SK-N-SH treated with all-trans-retinoic acid at 6 μM for 48 hours (cell line): ENCODE measurements around the gene ALG2.

Experiments used
- ARNTL ChIP-seq: fragments of 450-650 bp; formaldehyde crosslinking; IDR thresholded peaks from 2 replicates; pipeline ENCODE4 v1.5.0; 2020; ENCODE audit warnings: low read depth, mild to moderate bottlenecking, moderate library complexity, borderline replicate concordance
- BACH2 ChIP-seq: fragments of 250-450 bp; sonication (Bioruptor Pico); IDR thresholded peaks from 2 replicates; pipeline ENCODE4 v1.9.0; 2021; ENCODE audit warnings: mild to moderate bottlenecking, borderline replicate concordance
- ESRRG ChIP-seq: fragments of 250-450 bp; sonication (Bioruptor Pico); IDR thresholded peaks from 2 replicates; pipeline ENCODE4 v1.6.1; 2021; ENCODE audit warnings: mild to moderate bottlenecking
- RARB ChIP-seq: fragments of 250-450 bp; sonication (Bioruptor Pico); IDR thresholded peaks from 2 replicates; pipeline ENCODE4 v1.8.0; 2021; ENCODE audit warnings: mild to moderate bottlenecking, moderate library complexity
- TCF4 ChIP-seq: fragments of 250-450 bp; sonication (Bioruptor Pico); IDR thresholded peaks from 2 replicates; pipeline ENCODE4 v1.8.0; 2021; ENCODE audit warnings: mild to moderate bottlenecking, moderate library complexity, borderline replicate concordance
- TOX ChIP-seq: fragments of 250-450 bp; sonication (Bioruptor Pico); IDR thresholded peaks from 2 replicates; pipeline ENCODE4 v1.8.0; 2021; ENCODE audit warnings: mild to moderate bottlenecking, moderate library complexity, borderline replicate concordance
- ZC3H10 ChIP-seq: fragments of 250-450 bp; sonication (Bioruptor Pico); IDR thresholded peaks from 2 replicates; pipeline ENCODE4 v1.5.1; 2021; ENCODE audit warnings: mild to moderate bottlenecking, moderate library complexity
- ZFP3 ChIP-seq: fragments of 250-450 bp; sonication (Bioruptor Pico); IDR thresholded peaks from 2 replicates; pipeline ENCODE4 v1.5.0; 2020; ENCODE audit warnings: mild to moderate bottlenecking, moderate library complexity
- ZNF565 ChIP-seq: fragments of 450-650 bp; formaldehyde crosslinking; conservative IDR thresholded peaks from 2 replicates; pipeline ENCODE4 v1.5.0; 2020; ENCODE audit warnings: low read depth, mild to moderate bottlenecking, moderate library complexity
- ZNF8 ChIP-seq: fragments of 450-650 bp; formaldehyde crosslinking; IDR thresholded peaks from 2 replicates; pipeline ENCODE4 v1.5.0; 2020; ENCODE audit warnings: mild to moderate bottlenecking, moderate library complexity
- TF ChIP-seq, protein P1 (sequence below): fragments of 250-450 bp; sonication (Bioruptor Pico); IDR thresholded peaks from 2 replicates; pipeline ENCODE4 v1.5.0; 2020; ENCODE audit warnings: mild to moderate bottlenecking, moderate library complexity
- TF ChIP-seq, protein P2 (sequence below): fragments of 250-450 bp; sonication (Bioruptor Pico); IDR thresholded peaks from 2 replicates; pipeline ENCODE4 v1.8.0; 2020; ENCODE audit warnings: mild to moderate bottlenecking, moderate library complexity, borderline replicate concordance

DNA sequence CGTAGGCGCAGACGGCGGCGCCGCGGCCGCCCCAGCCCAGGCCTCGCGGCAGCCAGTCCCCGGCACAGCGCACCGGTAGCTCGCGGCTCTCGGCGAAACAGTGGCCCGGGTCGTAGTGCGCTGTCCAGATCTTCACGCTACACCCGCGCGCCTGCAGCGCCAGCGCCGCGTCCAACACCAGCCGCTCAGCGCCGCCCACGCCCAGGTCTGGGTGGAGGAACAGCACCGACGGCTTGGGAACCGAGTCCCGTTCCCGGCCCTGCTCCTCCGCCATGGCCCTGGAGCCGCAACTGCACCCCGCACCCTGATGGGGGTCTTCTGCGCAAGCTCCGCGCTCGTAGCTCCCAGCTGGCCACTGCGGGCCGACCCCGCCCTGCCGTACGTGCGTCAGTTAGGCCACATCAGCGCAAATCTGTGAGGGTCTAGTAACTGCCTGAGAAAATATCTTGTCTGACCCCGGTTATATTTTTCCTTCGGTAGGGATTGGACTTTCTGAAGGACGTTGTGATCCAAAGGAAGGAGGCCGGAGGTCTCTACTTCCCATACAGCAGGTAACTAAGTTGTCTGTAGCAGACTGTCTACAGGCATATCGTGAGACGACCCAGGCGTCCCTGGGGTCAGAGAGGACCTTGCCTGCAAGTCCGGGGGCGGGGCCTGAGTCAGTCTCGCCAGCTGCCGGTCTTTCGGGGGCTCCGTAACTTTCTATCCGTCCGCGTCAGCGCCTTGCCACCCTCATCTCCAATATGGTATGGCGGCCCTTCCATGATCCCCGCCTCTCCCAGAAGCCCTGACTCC is at the start of gene ALG2, which contains the start of gene SEC61B:
- TF ChIP-seq TOX (no peak), ZC3H10 (CRISPR knock-in tag) (no peak), ZNF8 (CRISPR knock-in tag) (no peak), ARNTL (CRISPR knock-in tag) (no peak), RARB (no peak), ESRRG (CRISPR knock-in tag) (no peak), ZFP3 (CRISPR knock-in tag) (peak; percentile 67; the same call in 1 of the 2 replicates), BACH2 (CRISPR knock-in tag) (no peak), ZNF565 (no peak), TCF4 (CRISPR knock-in tag) (no peak)
- TF ChIP-seq, protein P1, sequence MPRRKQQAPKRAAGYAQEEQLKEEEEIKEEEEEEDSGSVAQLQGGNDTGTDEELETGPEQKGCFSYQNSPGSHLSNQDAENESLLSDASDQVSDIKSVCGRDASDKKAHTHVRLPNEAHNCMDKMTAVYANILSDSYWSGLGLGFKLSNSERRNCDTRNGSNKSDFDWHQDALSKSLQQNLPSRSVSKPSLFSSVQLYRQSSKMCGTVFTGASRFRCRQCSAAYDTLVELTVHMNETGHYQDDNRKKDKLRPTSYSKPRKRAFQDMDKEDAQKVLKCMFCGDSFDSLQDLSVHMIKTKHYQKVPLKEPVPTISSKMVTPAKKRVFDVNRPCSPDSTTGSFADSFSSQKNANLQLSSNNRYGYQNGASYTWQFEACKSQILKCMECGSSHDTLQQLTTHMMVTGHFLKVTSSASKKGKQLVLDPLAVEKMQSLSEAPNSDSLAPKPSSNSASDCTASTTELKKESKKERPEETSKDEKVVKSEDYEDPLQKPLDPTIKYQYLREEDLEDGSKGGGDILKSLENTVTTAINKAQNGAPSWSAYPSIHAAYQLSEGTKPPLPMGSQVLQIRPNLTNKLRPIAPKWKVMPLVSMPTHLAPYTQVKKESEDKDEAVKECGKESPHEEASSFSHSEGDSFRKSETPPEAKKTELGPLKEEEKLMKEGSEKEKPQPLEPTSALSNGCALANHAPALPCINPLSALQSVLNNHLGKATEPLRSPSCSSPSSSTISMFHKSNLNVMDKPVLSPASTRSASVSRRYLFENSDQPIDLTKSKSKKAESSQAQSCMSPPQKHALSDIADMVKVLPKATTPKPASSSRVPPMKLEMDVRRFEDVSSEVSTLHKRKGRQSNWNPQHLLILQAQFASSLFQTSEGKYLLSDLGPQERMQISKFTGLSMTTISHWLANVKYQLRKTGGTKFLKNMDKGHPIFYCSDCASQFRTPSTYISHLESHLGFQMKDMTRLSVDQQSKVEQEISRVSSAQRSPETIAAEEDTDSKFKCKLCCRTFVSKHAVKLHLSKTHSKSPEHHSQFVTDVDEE (CRISPR knock-in tag), result 0 out of 2 replicates have a peak, but pooled peaks have one; percentile 16
- TF ChIP-seq, protein P2, sequence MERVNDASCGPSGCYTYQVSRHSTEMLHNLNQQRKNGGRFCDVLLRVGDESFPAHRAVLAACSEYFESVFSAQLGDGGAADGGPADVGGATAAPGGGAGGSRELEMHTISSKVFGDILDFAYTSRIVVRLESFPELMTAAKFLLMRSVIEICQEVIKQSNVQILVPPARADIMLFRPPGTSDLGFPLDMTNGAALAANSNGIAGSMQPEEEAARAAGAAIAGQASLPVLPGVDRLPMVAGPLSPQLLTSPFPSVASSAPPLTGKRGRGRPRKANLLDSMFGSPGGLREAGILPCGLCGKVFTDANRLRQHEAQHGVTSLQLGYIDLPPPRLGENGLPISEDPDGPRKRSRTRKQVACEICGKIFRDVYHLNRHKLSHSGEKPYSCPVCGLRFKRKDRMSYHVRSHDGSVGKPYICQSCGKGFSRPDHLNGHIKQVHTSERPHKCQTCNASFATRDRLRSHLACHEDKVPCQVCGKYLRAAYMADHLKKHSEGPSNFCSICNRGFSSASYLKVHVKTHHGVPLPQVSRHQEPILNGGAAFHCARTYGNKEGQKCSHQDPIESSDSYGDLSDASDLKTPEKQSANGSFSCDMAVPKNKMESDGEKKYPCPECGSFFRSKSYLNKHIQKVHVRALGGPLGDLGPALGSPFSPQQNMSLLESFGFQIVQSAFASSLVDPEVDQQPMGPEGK, result no peak
